Glutamatergic neuron (in vitro differentiated cells): ENCODE measurements around the gene COL19A1. TPM values are rescaled to one million over a fixed set of nuclear protein-coding genes. Genes with fewer than 3 reads are reported as not detected.
A peak's percentile ranks its signal among the peaks of the same experiment; 100 is the strongest.
"Not testable (repeated sequence)": the region's sequence is repeated elsewhere in the genome, so short reads cannot be mapped to it uniquely, and the experiment has no call there.

Source experiments
- DNase-seq: peaks from one replicate; pipeline ENCODE4 v3.0.0; 2022
- H3K27ac Mint-ChIP-seq: one replicate; pipeline ENCODE4 v1.8.0; 2020; ENCODE audit warnings: mild to moderate bottlenecking, mixed read lengths, inconsistent platforms; ENCODE audit not compliant: unreplicated experiment
- H3K27me3 Mint-ChIP-seq: one replicate; pipeline ENCODE4 v1.8.0; 2020; ENCODE audit warnings: mild to moderate bottlenecking, moderate library complexity, mixed read lengths, inconsistent platforms; ENCODE audit not compliant: unreplicated experiment
- H3K36me3 Mint-ChIP-seq: one replicate; pipeline ENCODE4 v1.8.0; 2020; ENCODE audit warnings: mild to moderate bottlenecking, mixed read lengths, inconsistent platforms; ENCODE audit not compliant: unreplicated experiment
- H3K4me1 Mint-ChIP-seq: one replicate; pipeline ENCODE4 v1.8.0; 2020; ENCODE audit warnings: mild to moderate bottlenecking, low read depth, mixed read lengths, inconsistent platforms; ENCODE audit not compliant: unreplicated experiment
- H3K4me3 Mint-ChIP-seq: one replicate; pipeline ENCODE4 v1.8.0; 2020; ENCODE audit warnings: mild to moderate bottlenecking, mixed read lengths, inconsistent platforms; ENCODE audit not compliant: unreplicated experiment
- H3K9me3 Mint-ChIP-seq: one replicate; pipeline ENCODE4 v1.8.0; 2020; ENCODE audit warnings: mild to moderate bottlenecking, moderate library complexity, mixed read lengths, inconsistent platforms; ENCODE audit not compliant: unreplicated experiment
- total RNA-seq: library from RNA; stranded (reverse); fragmentation: NEBNext Ultra II Directional; extraction: Animal tissue kit (Norgen Biotek cat#: 25700); gene quantifications from one replicate; pipeline ENCODE4 v1.2.1, GENCODE V29; 2021; ENCODE audit not compliant: unreplicated experiment
- TF ChIP-seq, protein P1 (sequence below): fragments of 200-600 bp; sonication (generic); IDR thresholded peaks from one replicate; pipeline ENCODE4 v1.5.0; 2021; ENCODE audit not compliant: partially characterized antibody, unreplicated experiment

The COL19A1 gene
- total RNA-seq, 1 donor from 2014 or later = 0.78 TPM

DNA sequence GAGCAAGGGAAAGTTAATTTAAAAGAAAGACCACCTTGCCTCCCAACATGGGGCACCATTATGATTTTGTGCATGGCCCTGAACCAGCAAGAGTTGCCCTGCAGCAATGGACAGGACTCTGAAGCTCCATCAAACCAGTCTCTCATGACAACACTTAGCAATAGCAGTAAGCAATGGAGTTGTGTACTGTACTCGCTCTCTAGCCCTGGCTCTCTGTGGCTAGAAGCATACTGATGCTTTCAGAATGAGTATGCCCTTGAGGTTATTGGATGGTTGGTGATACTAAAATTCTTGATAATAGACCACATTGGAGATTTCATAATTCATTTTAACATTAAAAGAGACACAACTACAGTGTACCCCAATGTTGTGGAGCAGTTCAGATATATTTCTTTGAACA lies 46.3 kb upstream of the COL19A1 start:
- Mint-ChIP-seq H3K36me3 (peaks cover 5% of the 10 kb centered on the region), H3K4me3 (no peak overlapping the region), H3K27ac (no peak overlapping the region), H3K27me3 (no peaks in the 10 kb centered on the region), H3K4me1 (peaks cover 10% of the 10 kb centered on the region), H3K9me3 (no peaks in the 10 kb centered on the region)
- TF ChIP-seq, protein P1, sequence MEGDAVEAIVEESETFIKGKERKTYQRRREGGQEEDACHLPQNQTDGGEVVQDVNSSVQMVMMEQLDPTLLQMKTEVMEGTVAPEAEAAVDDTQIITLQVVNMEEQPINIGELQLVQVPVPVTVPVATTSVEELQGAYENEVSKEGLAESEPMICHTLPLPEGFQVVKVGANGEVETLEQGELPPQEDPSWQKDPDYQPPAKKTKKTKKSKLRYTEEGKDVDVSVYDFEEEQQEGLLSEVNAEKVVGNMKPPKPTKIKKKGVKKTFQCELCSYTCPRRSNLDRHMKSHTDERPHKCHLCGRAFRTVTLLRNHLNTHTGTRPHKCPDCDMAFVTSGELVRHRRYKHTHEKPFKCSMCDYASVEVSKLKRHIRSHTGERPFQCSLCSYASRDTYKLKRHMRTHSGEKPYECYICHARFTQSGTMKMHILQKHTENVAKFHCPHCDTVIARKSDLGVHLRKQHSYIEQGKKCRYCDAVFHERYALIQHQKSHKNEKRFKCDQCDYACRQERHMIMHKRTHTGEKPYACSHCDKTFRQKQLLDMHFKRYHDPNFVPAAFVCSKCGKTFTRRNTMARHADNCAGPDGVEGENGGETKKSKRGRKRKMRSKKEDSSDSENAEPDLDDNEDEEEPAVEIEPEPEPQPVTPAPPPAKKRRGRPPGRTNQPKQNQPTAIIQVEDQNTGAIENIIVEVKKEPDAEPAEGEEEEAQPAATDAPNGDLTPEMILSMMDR = no peak
- DNase-seq = no peak

DNA sequence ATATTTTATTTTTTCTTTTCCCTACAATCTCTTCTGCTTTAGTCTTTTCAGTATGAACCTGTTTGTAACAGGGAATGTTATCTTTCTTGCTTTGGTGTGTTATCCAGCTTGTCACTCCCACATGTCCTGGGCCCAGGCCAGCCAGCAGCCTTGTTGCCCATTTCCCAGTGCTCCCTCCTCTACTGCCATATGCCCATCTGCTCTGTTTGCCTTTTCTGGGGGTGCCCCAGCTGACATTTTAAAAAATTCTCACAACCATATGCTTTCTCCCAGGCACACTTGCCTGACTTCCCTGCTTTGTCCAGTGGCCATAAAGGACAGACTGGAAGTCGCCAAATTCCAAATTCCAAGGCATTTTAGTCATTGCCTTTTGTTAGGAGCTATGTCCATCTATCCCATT lies 45.9 kb upstream of the COL19A1 start:
- peaks cover 6% of the 10 kb centered on the region for H3K4me1 Mint-ChIP-seq
- TF ChIP-seq, protein P1 = no peak
- H3K4me3 Mint-ChIP-seq = no peak overlapping the region
- H3K36me3 Mint-ChIP-seq = peaks cover 5% of the 10 kb centered on the region
- H3K27ac Mint-ChIP-seq = peak overlapping the region; percentile 45
- no peaks in the 10 kb centered on the region for H3K9me3 Mint-ChIP-seq
- no peaks in the 10 kb centered on the region for H3K27me3 Mint-ChIP-seq
- DNase-seq = no peak

DNA sequence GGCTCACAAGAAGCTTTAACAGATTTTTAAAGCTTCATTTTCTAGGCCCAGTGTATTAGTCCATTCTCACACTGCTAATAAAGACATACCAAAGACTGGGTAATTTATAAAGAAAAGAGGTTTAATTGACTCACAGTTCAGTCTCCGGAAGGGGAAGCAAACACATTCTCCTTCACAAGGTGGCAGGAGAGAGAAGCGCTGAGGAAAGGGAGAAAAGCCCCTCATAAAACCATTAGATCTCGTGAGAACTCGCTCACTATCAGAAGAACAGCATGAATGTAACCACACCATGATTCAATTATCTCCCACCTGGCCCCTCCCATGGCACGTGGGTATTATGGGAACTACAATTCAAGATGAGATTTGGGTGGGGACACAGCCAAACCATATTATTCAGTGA lies 42.0 kb upstream of the COL19A1 start:
- DNase-seq, H3K27ac Mint-ChIP-seq, H3K4me1 Mint-ChIP-seq, H3K36me3 Mint-ChIP-seq, H3K27me3 Mint-ChIP-seq, H3K9me3 Mint-ChIP-seq, H3K4me3 Mint-ChIP-seq: not testable (repeated sequence)

DNA sequence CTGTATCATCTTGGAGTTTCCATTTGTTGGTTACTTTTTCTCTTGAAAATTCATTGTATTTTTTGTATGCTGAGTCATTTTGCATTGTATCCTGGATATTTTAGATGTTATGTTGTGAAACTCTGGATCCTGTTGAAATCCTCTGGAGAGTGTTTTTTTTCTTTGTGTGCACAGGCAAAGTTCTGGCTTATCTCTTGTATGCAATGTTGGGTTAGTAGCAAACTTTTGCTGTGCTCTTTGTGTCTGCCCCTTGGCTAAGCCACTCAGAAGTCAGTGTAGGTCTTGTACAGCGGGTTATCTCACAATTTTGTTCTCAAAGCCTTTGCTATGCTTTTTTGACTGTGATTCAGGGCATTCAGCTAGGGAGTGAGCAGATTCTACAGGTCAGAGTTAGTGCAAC lies 40.5 kb upstream of the COL19A1 start:
- H3K27me3 Mint-ChIP-seq = no peaks in the 10 kb centered on the region
- DNase-seq = no peak
- no peak overlapping the region for H3K27ac Mint-ChIP-seq
- no peaks in the 10 kb centered on the region for H3K36me3 Mint-ChIP-seq
- H3K4me3 Mint-ChIP-seq = no peak overlapping the region
- no peaks in the 10 kb centered on the region for H3K4me1 Mint-ChIP-seq
- TF ChIP-seq, protein P1 = no peak
- H3K9me3 Mint-ChIP-seq = no peaks in the 10 kb centered on the region

DNA sequence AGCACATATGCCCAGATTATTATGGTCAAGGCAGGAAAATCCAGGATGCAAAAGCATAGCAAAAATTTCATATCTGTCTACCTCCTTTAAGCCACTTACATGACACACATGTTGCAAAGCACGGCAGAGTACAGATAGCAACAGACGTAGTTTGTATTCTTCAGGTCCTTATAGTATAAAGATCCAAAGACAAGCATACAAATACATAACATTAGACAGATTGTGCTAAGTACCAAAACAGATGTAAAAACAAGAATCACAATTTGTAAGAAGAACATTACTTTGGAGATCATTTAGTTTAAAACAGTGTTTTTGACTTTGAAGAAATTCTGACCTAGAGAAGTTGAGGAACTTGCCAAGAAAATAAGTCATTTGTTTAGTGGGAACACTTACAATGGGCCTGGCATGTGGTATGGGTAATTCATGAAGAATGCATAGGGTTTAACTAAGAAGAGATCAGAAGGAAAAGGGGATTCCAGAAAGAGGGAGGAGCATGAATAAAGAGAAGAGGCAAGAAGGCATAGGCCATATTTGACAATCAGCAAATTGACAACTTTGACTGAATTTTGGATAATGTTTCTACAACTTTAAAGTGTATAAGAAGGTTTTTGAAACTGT lies 39.0 kb upstream of the COL19A1 start:
- H3K9me3 Mint-ChIP-seq = no peaks in the 10 kb centered on the region
- TF ChIP-seq, protein P1 = no peak
- DNase-seq = no peak
- no peaks in the 10 kb centered on the region for H3K36me3 Mint-ChIP-seq
- H3K4me1 Mint-ChIP-seq = no peaks in the 10 kb centered on the region
- no peaks in the 10 kb centered on the region for H3K27me3 Mint-ChIP-seq
- H3K27ac Mint-ChIP-seq = no peak overlapping the region
- no peak overlapping the region for H3K4me3 Mint-ChIP-seq
